ENCODE results near the gene MLLT10.

DNA sequence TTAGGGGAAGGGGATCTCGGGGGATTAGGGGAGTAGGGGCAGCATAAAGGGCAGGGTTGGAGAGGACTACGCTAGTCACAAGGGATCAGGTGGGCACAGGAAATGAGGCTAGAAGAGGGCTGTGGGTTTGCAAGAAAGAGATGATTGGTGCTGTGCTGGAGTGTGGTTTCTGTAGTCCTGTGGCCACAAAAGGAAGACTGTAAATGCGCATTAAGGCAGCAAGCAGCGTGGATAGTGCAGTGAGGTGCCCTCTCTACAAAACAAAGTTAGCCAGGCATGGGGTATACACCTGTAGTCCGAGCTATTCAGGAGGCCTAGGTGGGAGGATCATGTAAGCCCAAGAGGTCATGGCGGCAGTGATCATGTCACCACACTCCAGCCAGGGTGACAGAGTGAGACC lies 212.1 kb downstream of the MLLT10 start:
- TF ChIP-seq CTCF (IDR thresholded peaks at IDR 0.05) (no peak), POLR2A (IDR thresholded peaks at IDR 0.05) (no peak)

All from adrenal gland (tissue), 5 donors.